ENCODE data around the gene ZNF70.

GRCh38 chr22:23744485-23744884, 6.4 kb downstream of the ZNF70 start:
- TF ChIP-seq CTCF (IDR thresholded peaks at IDR 0.05) (no peak), ZFX (IDR thresholded peaks at IDR 0.05; ENCODE audit: borderline replicate concordance) (no peak)

Measured in 22Rv1 (cell line).